GM12878 (cell line): Measurements from ENCODE around the gene SEMA5B. TPM values are rescaled to one million over a fixed set of nuclear protein-coding genes. Genes with fewer than 3 reads are reported as not detected.
A peak's percentile ranks its signal among the peaks of the same experiment; 100 is the strongest.

ENCODE experiments used
- ATAC-seq: fragments of 200-7000 bp; cut with Tn5 transposase; 3 replicates; pipeline ENCODE4 v1.9.1; 2020; ENCODE audit warnings: mild to moderate bottlenecking, moderate library complexity
- BruUV-seq: library from RNA; stranded (reverse); fragments of 400-500 nt; replicated peaks from 2 replicates; lab custom pipeline; 2021; lab: Mats Ljungman, UMichigan
- CTCF ChIA-PET: fragments of 300-600 bp; sonication (Branson Sonifier 250); formaldehyde crosslinking; extraction: SDS; loops from one replicate; lab custom pipeline; 2021; ENCODE audit warnings: inconsistent platforms; lab: Yijun Ruan, JAX
- POLR2A ChIA-PET: fragments of 350-600 bp; formaldehyde crosslinking; extraction: SDS; loops from one replicate; lab custom pipeline; 2021; ENCODE audit warnings: inconsistent platforms; lab: Charles Lee
- RAD21 ChIA-PET: fragments of 300-600 bp; sonication (Branson Sonifier 250); formaldehyde crosslinking; loops from one replicate; lab custom pipeline; 2023; ENCODE audit warnings: antibody characterized with exemption; ENCODE audit not compliant: unreplicated experiment; lab: Charles Lee
- SMC1A ChIA-PET: fragments of 300-600 bp; sonication (Branson Sonifier 250); formaldehyde crosslinking; loops from one replicate; lab custom pipeline; 2023; ENCODE audit not compliant: unreplicated experiment, uncharacterized antibody; lab: Charles Lee
- DNase-seq: peaks from one replicate; pipeline ENCODE4 v3.0.0-alpha.2; 2011; ENCODE audit warnings: low read depth, low spot score
- FAIRE-seq: peaks from 3 replicates; lab custom pipeline; 2011; peaks lifted over from hg19 to GRCh38; lab: Jason Lieb, UNC
- H2AFZ ChIP-seq: 2 replicates; pipeline ENCODE4 v1.6.0; 2011; ENCODE audit warnings: low read depth, low read length, control low read depth; ENCODE audit not compliant: control insufficient read depth
- H3K27ac ChIP-seq: 2 replicates; pipeline ENCODE4 v1.5.1; 2011; ENCODE audit warnings: control low read depth; ENCODE audit not compliant: control insufficient read depth, insufficient read depth
- H3K27me3 ChIP-seq, 2 experiments: replicated peaks in 1 of 2; 2 replicates each; pipeline versions ENCODE4 v1.6.0 to v1.6.1; 2011; ENCODE audit warnings: low read length in 1 of 2; ENCODE audit not compliant: control insufficient read depth in 2 of 2, insufficient read depth in 2 of 2
- H3K36me3 ChIP-seq, 2 experiments: 2 replicates each; pipeline ENCODE4 v1.5.1; 2011; ENCODE audit warnings: low read length in 1 of 2; ENCODE audit not compliant: control insufficient read depth in 2 of 2, insufficient read depth in 2 of 2
- H3K4me1 ChIP-seq: 2 replicates; pipeline ENCODE4 v1.6.1; 2011; ENCODE audit warnings: mild to moderate bottlenecking, low read length, moderate library complexity, mixed read lengths; ENCODE audit not compliant: control insufficient read depth, insufficient read depth
- H3K4me2 ChIP-seq: 2 replicates; pipeline ENCODE4 v1.6.0; 2011; ENCODE audit warnings: control low read depth; ENCODE audit not compliant: control insufficient read depth, insufficient read depth
- H3K4me3 ChIP-seq: fragments of 200-600 bp; sonication (generic); 2 replicates; pipeline ENCODE4 v1.5.1; 2016
- H3K79me2 ChIP-seq: 2 replicates; pipeline ENCODE4 v1.6.0; 2011; ENCODE audit warnings: low read length; ENCODE audit not compliant: control insufficient read depth, insufficient read depth
- H3K9ac ChIP-seq: 2 replicates; pipeline ENCODE4 v1.8.0; 2011; ENCODE audit warnings: low read length, control low read depth, mixed read lengths; ENCODE audit not compliant: control insufficient read depth, insufficient read depth
- H3K9me3 ChIP-seq: replicated peaks from 3 replicates; pipeline ENCODE4 v1.5.1; 2011; ENCODE audit warnings: mild to moderate bottlenecking, low read length; ENCODE audit not compliant: control insufficient read depth, insufficient read depth
- H4K20me1 ChIP-seq: 2 replicates; pipeline ENCODE4 v1.6.0; 2011; ENCODE audit not compliant: control insufficient read depth, insufficient read depth
- CREM ChIP-seq: IDR thresholded peaks from 2 replicates; pipeline ENCODE4 v1.6.1; 2014; ENCODE audit warnings: antibody characterized with exemption, low read depth
- POLR2AphosphoS2 ChIP-seq: IDR thresholded peaks from 2 replicates; pipeline ENCODE4 v1.6.1; 2011; ENCODE audit warnings: low read depth, mild to moderate bottlenecking, low read length, improper control_type of control experiment, moderate library complexity
- RAD21 ChIP-seq: IDR thresholded peaks from 2 replicates; pipeline ENCODE4 v1.6.1; 2011; ENCODE audit warnings: mild to moderate bottlenecking, low read depth, low read length, moderate library complexity; ENCODE audit not compliant: insufficient read depth
- WGBS: methylation state at CpG from one replicate; pipeline ENCODE4 v1.1.6; 2016; ENCODE audit warnings: low lambda C conversion rate; ENCODE audit not compliant: insufficient replicate concordance, insufficient coverage; ENCODE audit errors: missing lambda C conversion rate; 5-methylcytosine and 5-hydroxymethylcytosine counted together
- in situ Hi-C: fragments of 300-500 bp; cut with MboI; formaldehyde crosslinking; loops from 9 replicates; pipeline ENCODE4 v1.14.3; 2018; ENCODE audit warnings: mixed read lengths
- intact Hi-C: fragments of 100-400 bp; cut with micrococcal nuclease; formaldehyde crosslinking; loops from one replicate; pipeline ENCODE4 v1.14.2; 2022; ENCODE audit not compliant: unreplicated experiment
- polyA plus RNA-seq, 11 experiments: library from polyadenylated mRNA; depleted of rRNA in 4 of 11; unstranded in 6 of 11; stranded (reverse) in 5 of 11; fragments of >200 nt; fragmentation: Nextera tagmentation in 4 of 11; fragmentation: Illumina TruSeq in 1 of 11; extraction: Ambion mirVana in 4 of 11; extraction: Trizol in 1 of 11; gene quantifications; 1 replicate in 1 of 11; 2 replicates in 10 of 11; pipeline versions ENCODE4 v1.2.1 to v1.2.3, GENCODE V29; 2011 to 2016; ENCODE audit warnings: inconsistent platforms in 2 of 11, missing spikeins in 2 of 11, low read depth in 1 of 11
- total RNA-seq, 4 experiments: library from RNA; depleted of rRNA in 3 of 4; stranded (reverse); fragments of >200 nt in 3 of 4; fragmentation: Illumina TruSeq in 1 of 4; extraction: Trizol in 1 of 4; gene quantifications; 2 replicates each; pipeline versions ENCODE4 v1.2.1 to v1.2.3, GENCODE V29; 2013 to 2021
- TF ChIP-seq, protein P1 (sequence below), 3 experiments: IDR thresholded peaks in 2 of 3; conservative IDR thresholded peaks in 1 of 3; 2 replicates each; pipeline ENCODE4 v1.5.1; 2011; ENCODE audit warnings: low read depth in 3 of 3, low read length in 3 of 3, mild to moderate bottlenecking in 3 of 3, control low read depth in 2 of 3, moderate library complexity in 2 of 3, inconsistent platforms in 1 of 3, mixed read lengths in 1 of 3; ENCODE audit not compliant: control insufficient read depth in 2 of 3, insufficient read depth in 1 of 3; ENCODE audit errors: extremely low read depth in 1 of 3

SEMA5B gene
- total and polyA plus RNA-seq, 10 of the 15 experiments (the other 5 are each of a cell fraction or from before 2014, with no cell fraction given) = 0.05 TPM; not detected in 9

- SMC1A ChIA-PET = interaction anchor here (0.6 to 2.0 kb wide), 10 partner anchors 13 to 610 kb away, joined by 3 to 8 read pairs (median 4); no protein-coding TSS in a partner anchor
- no TSS peak for BruUV-seq
- Histone ChIP-seq H4K20me1 (no peaks in the 10 kb centered on the region), H2AFZ (no peak overlapping the region), H3K27ac (no peak overlapping the region), H3K36me3 (no peaks in the 10 kb centered on the region), H3K27me3 (peaks cover 0 to 2% of the 10 kb centered on the region in 2 experiments; a peak in 2 of 4 replicates)
- intact Hi-C loops = loop anchor here (5.0 to 10.0 kb wide), 2 partner anchors 187 to 321 kb away; no protein-coding TSS in a partner anchor
- FAIRE-seq = no peak
- no peak for DNase-seq
- no peak for TF ChIP-seq POLR2AphosphoS2
- TF ChIP-seq CREM = no peak
- TF ChIP-seq, protein P1, sequence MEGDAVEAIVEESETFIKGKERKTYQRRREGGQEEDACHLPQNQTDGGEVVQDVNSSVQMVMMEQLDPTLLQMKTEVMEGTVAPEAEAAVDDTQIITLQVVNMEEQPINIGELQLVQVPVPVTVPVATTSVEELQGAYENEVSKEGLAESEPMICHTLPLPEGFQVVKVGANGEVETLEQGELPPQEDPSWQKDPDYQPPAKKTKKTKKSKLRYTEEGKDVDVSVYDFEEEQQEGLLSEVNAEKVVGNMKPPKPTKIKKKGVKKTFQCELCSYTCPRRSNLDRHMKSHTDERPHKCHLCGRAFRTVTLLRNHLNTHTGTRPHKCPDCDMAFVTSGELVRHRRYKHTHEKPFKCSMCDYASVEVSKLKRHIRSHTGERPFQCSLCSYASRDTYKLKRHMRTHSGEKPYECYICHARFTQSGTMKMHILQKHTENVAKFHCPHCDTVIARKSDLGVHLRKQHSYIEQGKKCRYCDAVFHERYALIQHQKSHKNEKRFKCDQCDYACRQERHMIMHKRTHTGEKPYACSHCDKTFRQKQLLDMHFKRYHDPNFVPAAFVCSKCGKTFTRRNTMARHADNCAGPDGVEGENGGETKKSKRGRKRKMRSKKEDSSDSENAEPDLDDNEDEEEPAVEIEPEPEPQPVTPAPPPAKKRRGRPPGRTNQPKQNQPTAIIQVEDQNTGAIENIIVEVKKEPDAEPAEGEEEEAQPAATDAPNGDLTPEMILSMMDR (IDR thresholded peaks at IDR 0.05 in 2 of 3, conservative IDR thresholded peaks at IDR 0.05 in 1 of 3; ENCODE audit: control insufficient read depth in 2 of 3, extremely low read depth in 1 of 3, insufficient read depth in 1 of 3, low read depth in 3 of 3, low read length in 3 of 3) = peak in 2 of 3 experiments; percentile 23 to 27; a peak in 2 of 6 replicates
- TF ChIP-seq RAD21 = peak; percentile 21; the same call in 1 of the 2 replicates
- TF ChIP-seq, all 136 proteins: peak for 2
- no peak overlapping the region for H3K4me2 ChIP-seq
- no peaks in the 10 kb centered on the region for H3K9me3 ChIP-seq
- ChIA-PET POLR2A (interaction anchor here (1.2 kb wide), 1 partner anchor 86 kb away, joined by 3 read pairs; the partner anchor contains the start of gene SEMA5B), CTCF (interaction anchor here (0.8 to 3.7 kb wide), 14 partner anchors 7 to 549 kb away, joined by 3 to 41 read pairs (median 5); partner anchors contain the start of gene SEMA5B), RAD21 (interaction anchor here (1.1 to 4.3 kb wide), 3 partner anchors 11 to 186 kb away, joined by 3 to 32 read pairs (median 5); partner anchors contain the start of gene SEMA5B)
- ATAC-seq = no peak
- 58% methylated on average over 6 of the region's 6 CpGs for WGBS
- in situ Hi-C loops = no loop called here
- H3K9ac ChIP-seq = no peak overlapping the region
- H3K4me1 ChIP-seq = no peaks in the 10 kb centered on the region
- no peaks in the 10 kb centered on the region for H3K79me2 ChIP-seq
- no peak overlapping the region for H3K4me3 ChIP-seq
Observed at GRCh38 chr3:122941228-122942206, 86.0 kb downstream of the SEMA5B start.
